MM.1S (cell line): Measurements from ENCODE around the gene UBE2G2.
A peak's percentile ranks its signal among the peaks of the same experiment; 100 is the strongest.

Source experiments
- CTCF ChIP-seq: fragments of 300-600 bp; sonication (generic); IDR thresholded peaks from 2 replicates; pipeline ENCODE4 v1.5.1; 2016; ENCODE audit warnings: antibody characterized with exemption, low read length, mixed read lengths
- EZH2 ChIP-seq: fragments of 300-600 bp; sonication (generic); optimal IDR thresholded peaks from 2 replicates; pipeline ENCODE3; 2017; ENCODE audit warnings: low read depth, mild to moderate bottlenecking, antibody characterized with exemption, low read length, mixed read lengths
- EZH2phosphoT487 ChIP-seq: fragments of 300-600 bp; sonication (generic); IDR thresholded peaks from 2 replicates; pipeline ENCODE4 v1.6.1; 2018; ENCODE audit warnings: antibody characterized with exemption, low read length

DNA sequence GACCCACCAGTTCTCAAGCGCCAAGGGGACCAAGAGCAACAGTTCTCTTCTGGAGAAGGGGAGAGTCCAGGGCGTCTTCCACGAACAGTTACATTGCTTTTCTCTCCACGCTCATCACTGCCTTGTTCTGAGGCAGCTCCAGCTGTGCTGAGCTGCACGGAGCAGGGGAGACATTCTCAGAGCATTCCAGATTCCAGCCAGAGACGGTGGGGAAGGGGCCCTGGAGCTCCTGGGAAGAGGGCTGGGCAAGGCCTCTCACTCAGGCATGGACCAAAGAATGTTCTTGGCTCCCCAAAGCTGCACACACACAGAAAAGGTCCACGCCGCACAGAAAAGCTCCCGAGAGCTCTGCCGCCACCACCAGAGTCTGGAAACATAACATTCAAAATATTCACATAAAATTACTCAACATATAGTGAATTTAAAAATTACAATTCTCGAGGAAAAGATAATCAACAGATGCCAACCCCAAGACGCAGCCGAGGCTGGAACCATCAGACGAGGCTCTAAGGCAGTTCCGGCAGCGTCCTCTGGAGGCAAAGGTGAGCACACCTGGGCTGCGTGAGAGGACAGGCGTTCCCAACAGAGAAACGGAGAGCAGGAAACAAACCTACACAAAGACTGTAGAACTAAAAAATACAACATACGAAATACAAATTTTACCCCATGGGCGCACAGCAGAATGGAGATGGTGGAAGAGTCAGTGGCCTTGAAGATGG lies 40.5 kb downstream of the UBE2G2 start:
- TF ChIP-seq CTCF = peak; percentile 71
- TF ChIP-seq EZH2 = no peak
- no peak for TF ChIP-seq EZH2phosphoT487
